Prostate gland (tissue), 2 donors: ENCODE results near the gene SLC25A33. TPM values are rescaled to one million over a fixed set of nuclear protein-coding genes. Genes with fewer than 3 reads are reported as not detected.

Experiments used
- DNase-seq: peaks from one replicate; pipeline ENCODE4 v3.0.0-alpha.2; 2019; ENCODE audit warnings: low spot score
- H3K27ac ChIP-seq, 2 donors: fragments of 200-600 bp; sonication (generic); 2 replicates each; pipeline ENCODE4 v1.5.1; 2017 to 2019
- H3K27me3 ChIP-seq: fragments of 200-600 bp; sonication (generic); replicated peaks from 2 replicates; pipeline ENCODE4 v1.5.1; 2019; ENCODE audit not compliant: insufficient read depth
- H3K36me3 ChIP-seq, 2 donors: fragments of 200-600 bp; sonication (generic); 1 replicate in 1 of 2; 2 replicates in 1 of 2; pipeline versions ENCODE4 v1.5.1 to v1.8.1; 2017 to 2019
- H3K4me1 ChIP-seq: fragments of 200-600 bp; sonication (generic); replicated peaks from 2 replicates; pipeline ENCODE4 v1.5.1; 2019
- H3K4me3 ChIP-seq, 2 donors: fragments of 200-600 bp; sonication (generic); 2 replicates each; pipeline ENCODE4 v1.5.1; 2017 to 2019
- H3K9me3 ChIP-seq: fragments of 200-600 bp; sonication (generic); 2 replicates; pipeline ENCODE4 v1.5.1; 2017
- CTCF ChIP-seq, 4 experiments: fragments of 200-600 bp in 2 of 4; fragments of 450-650 bp in 2 of 4; sonication (generic) in 2 of 4; IDR thresholded peaks; 1 replicate in 3 of 4; 2 replicates in 1 of 4; pipeline ENCODE4 v1.5.1; 2016 to 2019; ENCODE audit warnings: antibody characterized with exemption in 4 of 4, mild to moderate bottlenecking in 2 of 4, moderate library complexity in 2 of 4
- POLR2A ChIP-seq: fragments of 450-650 bp; IDR thresholded peaks from one replicate; pipeline ENCODE4 v1.6.1; 2016; ENCODE audit warnings: antibody characterized with exemption, mild to moderate bottlenecking
- POLR2AphosphoS5 ChIP-seq: sonication (generic); formaldehyde crosslinking; IDR thresholded peaks from one replicate; pipeline ENCODE4 v1.6.1; 2017; ENCODE audit warnings: antibody characterized with exemption
- WGBS: methylation state at CpG from one replicate; pipeline ENCODE4 v1.1.5; 2018; 5-methylcytosine and 5-hydroxymethylcytosine counted together
- intact Hi-C: fragments of 100-400 bp; cut with DNase I; formaldehyde crosslinking; loops from one replicate; pipeline ENCODE4 v1.14.2; 2022
- total RNA-seq, 2 donors: library from RNA; depleted of rRNA; stranded (reverse); fragments of >200 nt; gene quantifications; one replicate each; pipeline ENCODE4 v1.1.0, GENCODE V29; 2016

SLC25A33 gene
- total RNA-seq, 2 donors from 2014 or later, result 10.7 to 11.9 TPM

GRCh38 chr1:9602794-9603167, 63.5 kb downstream of the SLC25A33 start:
- intact Hi-C loops, result no loop called here
- Histone ChIP-seq H3K27ac (no peak overlapping the region), H3K27me3 (no peaks in the 10 kb centered on the region), H3K4me1 (peaks cover 6% of the 10 kb centered on the region), H3K9me3 (no peaks in the 10 kb centered on the region), H3K4me3 (no peak overlapping the region), H3K36me3 (peaks cover 7 to 21% of the 10 kb centered on the region in 2 donors)
- TF ChIP-seq POLR2AphosphoS5 (no peak), POLR2A (no peak), CTCF (IDR thresholded peaks at IDR 0.05) (no peak)
- no peak for DNase-seq
- 92% methylated on average over 9 of the region's 9 CpGs for WGBS

- WGBS, result 89% methylated on average over 14 of the region's 14 CpGs
- Histone ChIP-seq H3K36me3 (peaks cover 7 to 21% of the 10 kb centered on the region in 2 donors), H3K4me1 (peaks cover 6% of the 10 kb centered on the region), H3K27me3 (no peaks in the 10 kb centered on the region), H3K4me3 (no peak overlapping the region), H3K27ac (no peak overlapping the region), H3K9me3 (no peaks in the 10 kb centered on the region)
- intact Hi-C loops, result no loop called here
- DNase-seq, result no peak
- TF ChIP-seq POLR2A, result no peak
- TF ChIP-seq POLR2AphosphoS5, result no peak
- no peak for TF ChIP-seq CTCF (IDR thresholded peaks at IDR 0.05)
These were observed 64.0 kb downstream of the SLC25A33 start for GRCh38 chr1:9603307-9603706.

GRCh38 chr1:9603766-9604753, 64.8 kb downstream of the SLC25A33 start:
- TF ChIP-seq CTCF (IDR thresholded peaks at IDR 0.05) (no peak), POLR2AphosphoS5 (no peak), POLR2A (no peak)
- intact Hi-C loops, result no loop called here
- H3K27me3 ChIP-seq, result no peaks in the 10 kb centered on the region
- peaks cover 6% of the 10 kb centered on the region for H3K4me1 ChIP-seq
- 87% methylated on average over 42 of the region's 42 CpGs for WGBS
- H3K27ac ChIP-seq, result no peak overlapping the region
- H3K36me3 ChIP-seq, result peaks cover 7 to 21% of the 10 kb centered on the region in 2 donors
- H3K9me3 ChIP-seq, result no peaks in the 10 kb centered on the region
- H3K4me3 ChIP-seq, result no peak overlapping the region
- no peak for DNase-seq

GRCh38 chr1:9604836-9605235, 65.6 kb downstream of the SLC25A33 start:
- Histone ChIP-seq H3K27me3 (no peaks in the 10 kb centered on the region), H3K27ac (no peak overlapping the region), H3K4me3 (no peak overlapping the region), H3K36me3 (peaks cover 7 to 21% of the 10 kb centered on the region in 2 donors), H3K9me3 (no peaks in the 10 kb centered on the region), H3K4me1 (peaks cover 6% of the 10 kb centered on the region)
- DNase-seq, result no peak
- TF ChIP-seq CTCF (IDR thresholded peaks at IDR 0.05) (no peak), POLR2AphosphoS5 (no peak), POLR2A (no peak)
- WGBS, result 58% methylated on average over 15 of the region's 15 CpGs
- intact Hi-C loops, result no loop called here
